ENCODE data around the gene ZCWPW2. TPM values are rescaled to one million over a fixed set of nuclear protein-coding genes. Genes with fewer than 3 reads are reported as not detected.

The ZCWPW2 gene, protein sequence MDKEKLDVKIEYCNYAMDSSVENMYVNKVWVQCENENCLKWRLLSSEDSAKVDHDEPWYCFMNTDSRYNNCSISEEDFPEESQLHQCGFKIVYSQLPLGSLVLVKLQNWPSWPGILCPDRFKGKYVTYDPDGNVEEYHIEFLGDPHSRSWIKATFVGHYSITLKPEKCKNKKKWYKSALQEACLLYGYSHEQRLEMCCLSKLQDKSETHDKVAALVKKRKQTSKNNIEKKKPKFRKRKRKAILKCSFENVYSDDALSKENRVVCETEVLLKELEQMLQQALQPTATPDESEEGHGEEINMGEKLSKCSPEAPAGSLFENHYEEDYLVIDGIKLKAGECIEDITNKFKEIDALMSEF
- 0.65 and 0.85 TPM in 2 replicates for total RNA-seq

DNA sequence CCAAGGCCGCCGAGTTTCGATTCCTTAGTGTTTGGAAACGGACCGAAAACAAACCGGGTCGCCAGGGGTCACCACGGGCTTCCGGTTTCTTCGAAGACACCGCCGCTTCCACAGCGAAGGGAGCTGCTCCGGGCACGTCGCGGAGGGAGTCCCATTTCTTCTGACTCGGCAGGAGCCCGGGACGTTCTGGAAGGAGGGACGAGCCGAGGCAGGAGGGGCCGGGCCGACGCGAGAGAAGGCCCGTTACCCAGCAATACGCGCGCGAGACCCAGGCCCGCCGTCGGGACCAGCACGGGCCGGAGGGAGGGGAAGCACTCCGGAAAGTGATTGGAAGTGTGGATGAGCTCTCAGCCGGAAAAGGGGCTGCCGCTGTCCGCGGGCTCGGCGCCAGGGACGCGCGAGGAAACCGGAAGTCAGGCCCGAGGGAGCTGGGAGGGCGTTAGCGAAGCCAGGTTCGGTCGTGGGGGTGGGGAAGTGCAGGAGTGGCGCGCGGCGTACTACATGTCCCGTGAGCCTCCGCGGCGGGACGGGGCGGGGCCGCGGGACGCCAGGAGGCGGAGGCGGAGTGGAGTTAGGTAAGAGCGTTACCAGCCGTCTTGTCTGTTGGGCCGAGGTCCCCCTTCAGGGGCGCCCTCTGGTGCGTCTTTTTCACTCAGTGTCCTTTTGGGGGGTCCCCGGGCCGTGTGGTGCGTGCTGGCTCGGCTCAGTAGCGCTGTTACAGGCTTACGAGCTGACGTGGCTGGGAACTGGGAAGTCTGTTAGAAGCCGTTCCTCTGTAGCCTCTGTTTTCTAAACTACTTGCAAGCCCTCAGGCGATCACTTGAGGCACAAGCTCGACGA is at the start of gene ZCWPW2, which contains the start of gene AZI2:
ZCWPW2 (plus strand) TSS at position 93 of the 840 bp plus-strand sequence. CDS start 64,348 bp downstream, outside the sequence.
AZI2 (minus strand) TSS at position 196 of the 840 bp plus-strand sequence. CDS start 8,207 bp downstream, outside the sequence.

Other genes starting within 250 kb of the ZCWPW2 start
- gene CMC1, start 107.1 kb upstream of the ZCWPW2 start, total RNA-seq, result 3.6 and 5.7 TPM in 2 replicates
- gene AZI2, start 103 bp downstream of the ZCWPW2 start, total RNA-seq, result 87.9 and 110 TPM in 2 replicates

Data from hair follicle dermal papilla cell (primary cell).